OCI-LY3 (cell line): ENCODE measurements around the gene CAPRIN2.

Source experiments
- H2AFZ ChIP-seq: fragments of 200-600, 300-600 bp; shearing (Covaris generic); 2 replicates; pipeline ENCODE4 v1.6.0; 2014; ENCODE audit warnings: antibody characterized with exemption, low read depth, low read length
- H3K27ac ChIP-seq: fragments of 200-600, 300-600 bp; sonication (generic); 2 replicates; pipeline ENCODE4 v1.5.1; 2014; ENCODE audit warnings: mild to moderate bottlenecking, low read length, moderate library complexity, mixed read lengths
- H3K27me3 ChIP-seq: fragments of 200-600, 300-600 bp; sonication (generic); 2 replicates; pipeline ENCODE4 v1.6.1; 2014; ENCODE audit warnings: low read depth, low read length, mixed read lengths
- H3K36me3 ChIP-seq: fragments of 200-600, 300-600 bp; sonication (generic); replicated peaks from 2 replicates; pipeline ENCODE3; 2014; ENCODE audit warnings: low read depth, low read length, mixed read lengths
- H3K4me1 ChIP-seq: fragments of 300-600, 200-600 bp; sonication (generic); 2 replicates; pipeline ENCODE4 v1.6.1; 2014; ENCODE audit warnings: low read length, mixed read lengths
- H3K4me2 ChIP-seq: fragments of 200-600, 300-600 bp; sonication (generic); 2 replicates; pipeline ENCODE4 v1.6.1; 2014; ENCODE audit warnings: low read length, mixed read lengths
- H3K4me3 ChIP-seq: fragments of 300-600, 200-600 bp; sonication (generic); 2 replicates; pipeline ENCODE4 v1.5.1; 2014; ENCODE audit warnings: antibody characterized with exemption, mild to moderate bottlenecking, low read length, moderate library complexity
- H3K79me2 ChIP-seq: fragments of 300-600, 200-600 bp; shearing (Covaris generic); 2 replicates; pipeline ENCODE4 v1.6.1; 2014; ENCODE audit warnings: mild to moderate bottlenecking, low read length, mixed read lengths
- H3K9ac ChIP-seq: fragments of 300-600, 200-600 bp; shearing (Covaris generic); 2 replicates; pipeline ENCODE4 v1.6.0; 2014; ENCODE audit warnings: mild to moderate bottlenecking, low read length, moderate library complexity
- H3K9me3 ChIP-seq: fragments of 200-600, 300-600 bp; shearing (Covaris generic); 2 replicates; pipeline ENCODE4 v1.6.1; 2014; ENCODE audit warnings: low read length, mixed read lengths; ENCODE audit not compliant: insufficient read depth
- H4K20me1 ChIP-seq: fragments of 200-600, 300-600 bp; sonication (generic); 2 replicates; pipeline ENCODE4 v1.6.1; 2016; ENCODE audit warnings: low read length, mixed read lengths; ENCODE audit not compliant: insufficient read depth
- CTCF ChIP-seq: fragments of 200-600, 300-600 bp; sonication (generic); IDR thresholded peaks from 2 replicates; pipeline ENCODE4 v1.5.1; 2014; ENCODE audit warnings: antibody characterized with exemption, low read length, low read depth
- EZH2phosphoT487 ChIP-seq: fragments of 200-600 bp; shearing (Covaris generic); IDR thresholded peaks from 2 replicates; pipeline ENCODE4 v1.6.1; 2018; ENCODE audit warnings: antibody characterized with exemption, mixed run types, low read depth

Gene CAPRIN2

GRCh38 chr12:30779178-30779577 lies 24.4 kb upstream of the CAPRIN2 start:
- Histone ChIP-seq H3K36me3 (no peaks in the 10 kb centered on the region), H3K4me1 (no peaks in the 10 kb centered on the region), H3K9ac (no peak overlapping the region), H3K27ac (no peak overlapping the region), H3K4me3 (no peak overlapping the region), H2AFZ (no peak overlapping the region), H3K9me3 (no peaks in the 10 kb centered on the region), H3K27me3 (no peaks in the 10 kb centered on the region), H3K4me2 (no peak overlapping the region), H3K79me2 (no peaks in the 10 kb centered on the region), H4K20me1 (no peaks in the 10 kb centered on the region)
- TF ChIP-seq EZH2phosphoT487 = no peak
- TF ChIP-seq CTCF = no peak

- no peaks in the 10 kb centered on the region for H4K20me1 ChIP-seq
- H2AFZ ChIP-seq = no peak overlapping the region
- H3K9me3 ChIP-seq = no peaks in the 10 kb centered on the region
- H3K9ac ChIP-seq = no peak overlapping the region
- no peaks in the 10 kb centered on the region for H3K79me2 ChIP-seq
- H3K36me3 ChIP-seq = no peaks in the 10 kb centered on the region
- H3K27ac ChIP-seq = no peak overlapping the region
- peaks cover 2% of the 10 kb centered on the region for H3K27me3 ChIP-seq
- TF ChIP-seq CTCF = no peak
- no peak for TF ChIP-seq EZH2phosphoT487
- no peak overlapping the region for H3K4me2 ChIP-seq
- H3K4me3 ChIP-seq = no peak overlapping the region
- no peaks in the 10 kb centered on the region for H3K4me1 ChIP-seq
Observed at GRCh38 chr12:30774599-30774998, 19.8 kb upstream of the CAPRIN2 start.

- no peaks in the 10 kb centered on the region for H3K79me2 ChIP-seq
- H2AFZ ChIP-seq = no peak overlapping the region
- no peaks in the 10 kb centered on the region for H4K20me1 ChIP-seq
- no peaks in the 10 kb centered on the region for H3K9me3 ChIP-seq
- H3K4me2 ChIP-seq = no peak overlapping the region
- no peak overlapping the region for H3K4me3 ChIP-seq
- H3K27me3 ChIP-seq = peaks cover 9% of the 10 kb centered on the region
- no peaks in the 10 kb centered on the region for H3K36me3 ChIP-seq
- no peak overlapping the region for H3K9ac ChIP-seq
- no peaks in the 10 kb centered on the region for H3K4me1 ChIP-seq
- no peak for TF ChIP-seq CTCF
- TF ChIP-seq EZH2phosphoT487 = no peak
- H3K27ac ChIP-seq = no peak overlapping the region
Observed at GRCh38 chr12:30769802-30770201, 15.1 kb upstream of the CAPRIN2 start.

- H2AFZ ChIP-seq = no peak overlapping the region
- no peaks in the 10 kb centered on the region for H3K4me1 ChIP-seq
- H3K27me3 ChIP-seq = peaks cover 4% of the 10 kb centered on the region; the same call in 1 of the 2 replicates
- H3K4me2 ChIP-seq = no peak overlapping the region
- H3K4me3 ChIP-seq = no peak overlapping the region
- no peaks in the 10 kb centered on the region for H3K36me3 ChIP-seq
- H4K20me1 ChIP-seq = no peaks in the 10 kb centered on the region
- H3K9me3 ChIP-seq = no peaks in the 10 kb centered on the region
- H3K79me2 ChIP-seq = no peaks in the 10 kb centered on the region
- no peak overlapping the region for H3K27ac ChIP-seq
- TF ChIP-seq CTCF (no peak), EZH2phosphoT487 (no peak)
- no peak overlapping the region for H3K9ac ChIP-seq
Observed at GRCh38 chr12:30764251-30764650, 9.5 kb upstream of the CAPRIN2 start.
